ENCODE measurements around the gene TRAF3IP3.

The TRAF3IP3 gene

DNA sequence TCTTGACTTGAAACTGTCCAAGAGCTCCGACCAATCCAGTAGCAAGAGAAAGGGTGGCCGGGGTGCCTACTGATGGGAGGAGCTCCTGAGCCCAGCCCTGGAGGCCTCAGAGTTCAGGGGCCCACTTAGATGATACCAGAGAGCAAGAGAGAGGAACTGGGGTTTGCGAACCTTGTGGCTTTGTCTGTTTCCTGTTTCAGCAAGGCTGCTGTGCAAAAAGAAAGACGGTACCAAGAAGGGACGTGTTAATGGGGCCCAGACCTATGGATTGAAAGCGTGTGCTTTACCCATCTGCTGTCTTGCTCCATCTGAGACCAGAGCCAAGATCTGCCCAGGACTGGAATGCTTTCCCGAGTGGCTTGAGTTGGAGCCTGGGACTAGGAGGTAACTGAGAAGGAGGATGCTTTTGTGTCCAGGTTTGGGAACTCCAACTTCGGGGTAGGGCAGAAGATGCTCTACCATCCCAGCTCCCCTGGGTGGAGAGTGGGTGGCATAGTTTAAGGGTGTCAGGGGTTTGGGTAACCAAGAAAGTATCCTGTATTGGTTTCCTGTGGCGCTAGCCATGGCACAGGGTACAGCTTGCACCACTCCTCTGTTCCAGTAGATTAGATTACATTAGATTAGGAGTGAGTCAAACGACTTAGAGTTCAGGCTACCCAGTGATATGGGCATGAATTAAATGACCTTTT lies at the start of gene TRAF3IP3:
Gene TRAF3IP3 (plus strand): TSS at position 128 of the 689 bp plus-strand sequence. CDS start 3,987 bp downstream, outside the sequence.
- no peak for DNase-seq

DNA sequence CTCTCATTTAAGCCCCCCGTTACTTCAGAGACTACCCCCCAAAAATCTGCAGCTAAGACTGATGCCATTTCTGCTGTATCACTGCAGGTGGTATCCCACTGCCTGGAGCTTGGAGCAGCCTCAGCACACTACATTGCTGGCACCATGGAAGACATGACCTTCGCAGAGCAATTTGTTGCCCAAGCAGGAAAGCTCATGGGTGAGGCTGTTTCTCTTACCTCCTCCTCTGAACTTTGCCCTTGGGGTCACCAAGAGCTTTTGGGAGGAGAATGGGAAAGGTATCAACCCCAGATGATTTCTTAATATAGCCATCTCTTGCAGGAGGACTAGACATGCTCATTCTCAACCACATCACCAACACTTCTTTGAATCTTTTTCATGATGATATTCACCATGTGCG lies 49.2 kb upstream of the TRAF3IP3 start:
- DNase-seq, result no peak

- no peak for DNase-seq
Measured at GRCh38 chr1:209707308-209707707, 48.5 kb upstream of the TRAF3IP3 start.

- DNase-seq, result no peak
Measured at GRCh38 chr1:209708297-209708696, 47.6 kb upstream of the TRAF3IP3 start.

- DNase-seq, result no peak
Measured at GRCh38 chr1:209710093-209710492, 45.8 kb upstream of the TRAF3IP3 start.

- DNase-seq, result no peak
Measured at GRCh38 chr1:209710847-209711246, 45.0 kb upstream of the TRAF3IP3 start.

DNA sequence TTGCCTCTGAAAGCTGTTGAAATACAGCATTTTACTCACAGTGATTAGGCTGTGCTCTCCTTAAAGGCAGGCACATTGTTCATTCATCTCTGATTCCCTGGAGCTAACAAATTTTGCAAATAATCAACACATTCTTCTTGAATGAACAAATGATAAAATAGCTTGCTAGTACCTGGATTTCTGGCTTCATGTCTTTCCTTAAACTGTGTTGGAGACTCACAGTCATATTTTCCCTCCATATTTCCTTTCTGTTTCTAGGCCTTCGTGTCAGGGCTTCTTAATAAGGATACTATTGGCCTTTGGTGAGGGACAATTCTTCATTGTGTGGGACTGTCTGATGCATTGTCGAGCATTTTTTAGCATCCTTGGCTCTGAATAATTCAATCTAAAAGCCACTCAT lies 41.5 kb upstream of the TRAF3IP3 start:
- no peak for DNase-seq

- DNase-seq, result no peak
Measured at GRCh38 chr1:209715314-209715713, 40.5 kb upstream of the TRAF3IP3 start.

DNA sequence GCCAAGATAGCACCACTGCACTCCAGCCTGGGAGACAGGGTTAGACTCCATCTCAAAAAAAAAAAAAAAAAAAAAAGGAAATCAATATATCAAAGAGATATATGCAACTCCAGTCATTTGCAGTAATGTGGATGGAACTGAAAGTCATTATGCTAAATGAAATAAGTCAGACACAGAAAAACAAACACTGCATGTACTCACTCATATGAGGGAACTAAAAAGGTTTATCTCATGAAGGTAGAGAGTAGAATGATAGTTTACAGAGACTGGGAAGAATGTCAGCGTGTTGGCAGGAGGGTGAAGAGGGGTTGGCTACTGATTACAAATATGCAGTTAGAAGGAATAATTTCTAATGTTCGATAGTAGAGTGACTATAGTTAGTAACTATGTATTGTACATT lies 38.0 kb upstream of the TRAF3IP3 start:
- no peak for DNase-seq

- no peak for DNase-seq
Measured at GRCh38 chr1:209720326-209720725, 35.5 kb upstream of the TRAF3IP3 start.

DNA sequence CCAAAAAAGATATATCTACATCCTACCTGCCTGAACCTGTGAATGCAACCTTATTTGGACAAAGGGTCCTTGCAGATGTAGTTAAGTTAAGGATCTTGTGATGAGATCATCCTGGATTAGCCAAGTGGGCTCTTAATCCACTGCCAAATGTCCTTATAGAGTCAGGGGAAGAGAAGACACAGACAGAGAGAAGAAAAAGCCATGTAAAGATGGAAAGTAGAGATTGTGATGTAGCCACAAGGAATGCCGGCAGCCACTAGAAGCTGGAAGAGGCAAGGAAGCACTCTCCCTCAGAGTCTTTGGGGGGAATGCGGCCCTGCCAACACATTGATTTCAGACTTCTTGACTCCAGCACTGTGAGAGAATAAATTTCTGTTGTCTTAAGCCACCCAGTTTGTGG lies 35.0 kb upstream of the TRAF3IP3 start:
- no peak for DNase-seq

DNA sequence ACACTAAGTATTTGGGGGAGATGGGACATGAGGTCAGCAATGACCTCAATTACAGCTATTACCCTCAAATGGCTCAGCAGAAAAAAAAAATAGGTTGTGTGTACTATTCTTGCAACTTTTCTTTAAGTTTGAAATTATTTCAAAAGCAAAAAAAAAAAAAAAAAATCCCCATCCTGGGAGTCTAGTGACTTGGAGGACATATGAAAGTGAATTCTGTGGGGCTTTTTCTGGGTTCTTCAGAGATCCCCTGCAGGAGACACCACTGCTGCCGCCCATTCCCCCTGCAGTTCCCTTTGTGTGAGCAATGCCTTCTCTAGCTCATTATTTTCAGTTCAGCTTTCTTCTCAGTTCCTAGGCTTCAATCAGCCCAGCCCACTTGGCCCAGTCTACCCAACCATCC lies 34.5 kb upstream of the TRAF3IP3 start:
- DNase-seq, result no peak

DNA sequence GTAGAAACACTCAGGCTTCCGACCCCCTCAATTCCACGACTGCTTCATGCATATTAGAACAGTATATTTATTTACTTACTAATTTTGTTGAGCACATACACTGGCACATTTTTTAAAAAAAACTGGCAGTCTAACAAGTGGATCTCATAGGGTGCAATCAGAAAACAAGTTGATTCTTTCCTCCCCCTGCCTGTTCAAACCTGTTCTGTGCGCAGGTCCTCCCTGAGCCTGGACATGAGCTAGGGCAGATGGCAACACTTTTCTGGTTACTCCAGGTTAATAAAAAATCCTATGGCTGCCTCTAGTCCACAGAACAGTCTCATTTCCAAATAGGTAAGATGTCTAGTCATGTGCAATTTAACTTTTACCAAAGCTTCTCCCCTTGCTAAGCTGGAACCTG lies 32.6 kb upstream of the TRAF3IP3 start:
- no peak for DNase-seq

DNA sequence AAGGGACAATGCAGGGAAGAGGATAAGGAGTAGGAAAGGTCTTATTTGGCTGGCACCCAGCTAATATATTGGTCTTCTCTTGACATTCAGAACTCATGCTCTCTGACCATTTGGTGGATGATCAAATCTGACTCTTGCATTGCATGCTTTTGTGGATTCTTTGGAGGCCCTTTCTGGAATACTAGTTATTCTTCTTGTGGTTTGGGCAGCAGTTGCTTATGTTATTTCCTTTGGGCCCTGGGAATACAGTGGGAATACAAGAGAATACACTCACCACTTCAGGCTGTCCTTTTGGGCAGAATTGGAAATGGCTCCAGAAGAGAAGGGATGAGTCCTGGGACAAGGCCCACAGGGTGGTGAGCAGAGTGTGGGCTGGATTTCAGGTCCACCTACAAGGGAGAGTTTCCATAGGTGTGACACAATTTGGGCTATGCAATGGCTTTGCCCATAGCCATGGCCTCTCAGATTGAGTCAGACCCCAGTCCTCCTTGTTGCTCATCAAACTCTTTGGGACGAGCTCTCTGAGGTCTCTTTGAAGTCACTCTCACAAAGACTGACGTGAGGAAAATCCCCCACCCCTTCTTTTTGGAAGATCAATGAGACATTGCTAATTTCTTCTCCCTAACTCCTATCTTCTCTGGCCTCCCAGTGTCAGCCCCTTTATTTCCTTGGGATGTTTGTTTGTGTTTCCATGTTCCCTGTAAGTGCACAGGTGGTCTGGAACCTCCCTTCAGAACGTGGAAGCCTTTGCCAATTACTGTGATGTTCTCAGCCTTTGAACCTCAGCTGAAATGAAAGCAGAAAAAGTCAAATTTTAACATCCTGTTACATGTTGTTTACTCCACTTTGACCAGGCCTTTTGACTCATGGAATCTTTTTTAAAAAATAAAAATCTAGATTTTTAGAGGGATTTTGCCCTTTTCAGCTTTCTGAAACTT lies 31.8 kb upstream of the TRAF3IP3 start:
- DNase-seq, result no peak

- no peak for DNase-seq
Measured at GRCh38 chr1:209727286-209727685, 28.6 kb upstream of the TRAF3IP3 start.

DNA sequence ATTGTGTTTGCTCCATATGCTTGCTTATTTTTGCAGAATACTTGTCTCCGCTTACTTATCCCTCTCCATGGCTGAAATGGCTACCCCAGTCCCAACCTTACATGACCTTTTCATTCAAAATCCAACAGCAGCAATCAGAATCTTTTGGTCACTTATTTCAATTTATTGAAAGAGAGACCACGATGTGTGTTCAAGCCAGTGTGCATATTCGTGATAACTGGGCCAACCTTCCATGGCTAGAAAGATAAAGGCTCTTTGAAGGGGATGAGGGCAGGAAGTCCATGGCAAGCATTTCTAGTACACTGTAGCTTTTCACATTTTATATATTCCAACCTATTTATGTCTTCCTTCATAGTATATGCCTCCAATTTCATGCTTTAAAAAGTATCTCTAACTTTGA lies 28.1 kb upstream of the TRAF3IP3 start:
- no peak for DNase-seq

DNA sequence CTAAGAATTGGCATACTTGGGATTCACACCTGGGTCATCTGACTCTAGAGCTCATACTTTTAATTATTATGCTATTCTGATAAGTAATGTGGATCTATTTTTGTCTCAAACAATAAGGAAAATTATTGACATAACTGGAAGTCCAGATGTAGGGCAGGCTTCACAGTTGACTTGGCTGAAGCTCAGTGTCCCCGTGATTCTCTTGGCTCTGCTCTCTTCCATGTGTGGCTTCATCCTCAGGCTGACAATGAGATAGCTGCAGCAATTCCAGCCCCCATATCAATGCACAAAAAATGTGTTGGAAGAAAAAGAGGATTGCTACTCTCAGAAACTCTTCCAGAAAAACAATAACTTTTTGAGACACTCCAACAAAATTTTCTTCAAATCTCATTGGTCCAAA lies 27.4 kb upstream of the TRAF3IP3 start:
- no peak for DNase-seq

DNA sequence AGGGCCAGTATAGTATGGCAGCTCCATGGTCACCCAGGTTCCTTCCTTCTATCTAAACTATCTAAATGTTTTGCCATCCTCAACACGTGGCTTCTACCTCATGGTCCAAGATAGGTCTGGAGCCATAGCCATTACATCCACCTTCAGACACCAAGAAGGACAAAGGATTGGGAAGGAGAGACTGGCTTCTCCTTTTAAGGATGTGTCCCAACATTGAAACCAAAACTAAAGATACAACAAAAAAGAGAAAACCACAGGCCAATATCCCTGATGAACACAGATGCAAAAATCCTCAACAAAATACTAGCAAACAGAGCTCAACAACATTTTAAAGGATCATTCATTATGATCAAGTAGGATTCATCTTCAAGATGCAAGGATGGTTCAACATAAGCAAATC lies 26.4 kb upstream of the TRAF3IP3 start:
- DNase-seq, result no peak

DNA sequence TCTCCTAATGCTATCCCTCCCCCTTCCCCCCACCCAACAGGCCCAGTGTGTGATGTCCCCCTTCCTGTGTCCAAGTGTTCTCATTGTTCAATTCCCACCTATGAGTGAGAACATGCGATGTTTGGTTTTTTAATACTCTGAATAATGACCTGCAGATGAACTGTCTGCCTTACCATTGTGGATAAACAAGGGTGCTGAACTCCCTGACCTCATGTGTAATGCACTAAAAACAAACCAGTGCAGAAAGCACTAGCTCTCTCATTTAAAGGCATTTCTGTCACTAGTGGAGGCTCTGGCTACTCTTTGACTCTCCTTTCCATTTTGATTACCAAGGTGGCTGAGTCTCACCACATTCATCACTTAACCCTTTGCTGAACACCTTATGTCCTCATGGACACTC lies 23.1 kb upstream of the TRAF3IP3 start:
- no peak for DNase-seq

- no peak for DNase-seq
Measured at GRCh38 chr1:209733409-209734192, 22.3 kb upstream of the TRAF3IP3 start.

- no peak for DNase-seq
Measured at GRCh38 chr1:209736490-209737117, 19.2 kb upstream of the TRAF3IP3 start.

DNA sequence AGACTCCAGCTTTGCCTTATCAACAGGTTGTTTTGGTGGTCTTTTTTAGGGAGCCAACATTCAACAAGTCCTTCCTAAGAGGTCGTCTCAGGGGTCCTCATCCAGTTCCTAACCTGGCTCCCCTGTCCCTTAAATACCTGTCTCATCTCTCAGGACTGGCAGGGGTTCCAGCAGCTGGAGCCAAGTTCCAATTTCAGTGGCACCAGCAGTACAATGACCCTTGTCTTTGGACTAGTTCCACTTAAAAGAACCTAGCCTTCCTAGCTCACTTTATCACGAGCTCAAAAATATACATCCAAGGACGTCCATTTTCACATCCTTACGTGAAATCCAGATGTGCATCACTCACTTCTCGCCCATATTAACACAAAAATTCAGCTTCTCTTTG lies 18.7 kb upstream of the TRAF3IP3 start:
- DNase-seq, result no peak

- DNase-seq, result no peak
Measured at GRCh38 chr1:209738270-209738669, 17.6 kb upstream of the TRAF3IP3 start.
